Thoracic aorta (tissue), 2 donors: ENCODE measurements around the gene C13orf42. TPM values are rescaled to one million over a fixed set of nuclear protein-coding genes. Genes with fewer than 3 reads are reported as not detected.

Experiments used
- ATAC-seq: fragments of 150-250 bp; one replicate; pipeline ENCODE4 v1.8.0; 2017; ENCODE audit warnings: low read depth; ENCODE audit not compliant: insufficient number of reproducible peaks, low FRiP score
- DNase-seq: peaks from one replicate; pipeline ENCODE4 v3.0.0-alpha.2; 2020; ENCODE audit warnings: low spot score
- H3K27ac ChIP-seq, 2 donors: fragments of 200-600 bp; sonication (generic); 1 replicate in 1 of 2; 2 replicates in 1 of 2; pipeline ENCODE4 v1.5.1; 2016; ENCODE audit warnings: mild to moderate bottlenecking in 2 of 2, moderate library complexity in 2 of 2
- H3K27me3 ChIP-seq: fragments of 200-600 bp; sonication (generic); replicated peaks from 2 replicates; pipeline ENCODE4 v1.6.0; 2016; ENCODE audit warnings: mild to moderate bottlenecking; ENCODE audit not compliant: insufficient read depth
- H3K36me3 ChIP-seq: fragments of 200-600 bp; sonication (generic); one replicate; pipeline ENCODE4 v1.5.1; 2016
- H3K4me1 ChIP-seq, 2 donors: fragments of 200-600 bp; sonication (generic); 1 replicate in 1 of 2; 2 replicates in 1 of 2; pipeline versions ENCODE4 v1.5.1 to v1.6.0; 2016; ENCODE audit warnings: low read depth in 2 of 2, mild to moderate bottlenecking in 1 of 2; ENCODE audit not compliant: control insufficient read depth in 1 of 2
- H3K4me3 ChIP-seq: fragments of 200-600 bp; sonication (generic); 2 replicates; pipeline ENCODE4 v1.5.1; 2016; ENCODE audit warnings: mild to moderate bottlenecking
- H3K9me3 ChIP-seq: fragments of 200-600 bp; sonication (generic); 2 replicates; pipeline ENCODE4 v1.5.1; 2016
- CTCF ChIP-seq: fragments of 200-600 bp; sonication (generic); IDR thresholded peaks from one replicate; pipeline ENCODE4 v1.5.1; 2019; ENCODE audit warnings: antibody characterized with exemption
- total RNA-seq, 2 donors: library from RNA; depleted of rRNA; stranded (reverse); fragments of >200 nt; gene quantifications; one replicate each; pipeline versions ENCODE4 v1.1.0 to v1.2.3, GENCODE V29; 2016

C13orf42 gene
- total RNA-seq, 2 donors from 2014 or later, result not detected

- TF ChIP-seq CTCF, result no peak
- no peak overlapping the region for H3K4me3 ChIP-seq
- no peak for DNase-seq
- H3K9me3 ChIP-seq, result no peaks in the 10 kb centered on the region
- no peak for ATAC-seq
- H3K4me1 ChIP-seq, result peaks cover 0 to 5% of the 10 kb centered on the region in 2 donors
- H3K27me3 ChIP-seq, result no peaks in the 10 kb centered on the region
- no peak overlapping the region for H3K27ac ChIP-seq
- H3K36me3 ChIP-seq, result no peaks in the 10 kb centered on the region
Observed at GRCh38 chr13:51047434-51048165, 63.5 kb downstream of the C13orf42 start.

GRCh38 chr13:51045451-51045850 is 65.6 kb downstream of the C13orf42 start:
- Histone ChIP-seq H3K4me1 (no peaks in the 10 kb centered on the region), H3K36me3 (no peaks in the 10 kb centered on the region), H3K4me3 (no peak overlapping the region), H3K27ac (no peak overlapping the region), H3K27me3 (no peaks in the 10 kb centered on the region), H3K9me3 (no peaks in the 10 kb centered on the region)
- no peak for ATAC-seq
- DNase-seq, result no peak
- TF ChIP-seq CTCF, result no peak

- DNase-seq, result no peak
Observed at GRCh38 chr13:51044023-51044665, 66.9 kb downstream of the C13orf42 start.

GRCh38 chr13:51043310-51043709 is 67.8 kb downstream of the C13orf42 start:
- no peak for TF ChIP-seq CTCF
- no peak overlapping the region for H3K4me3 ChIP-seq
- no peak overlapping the region for H3K27ac ChIP-seq
- H3K36me3 ChIP-seq, result no peaks in the 10 kb centered on the region
- H3K27me3 ChIP-seq, result no peaks in the 10 kb centered on the region
- DNase-seq (no peak), ATAC-seq (no peak)
- H3K9me3 ChIP-seq, result no peaks in the 10 kb centered on the region
- no peaks in the 10 kb centered on the region for H3K4me1 ChIP-seq

More at GRCh38 chr13:51044023-51044665, 66.9 kb downstream of the C13orf42 start:
- Histone ChIP-seq H3K4me3 (no peak overlapping the region), H3K36me3 (no peaks in the 10 kb centered on the region), H3K4me1 (no peaks in the 10 kb centered on the region), H3K27ac (no peak overlapping the region), H3K27me3 (no peaks in the 10 kb centered on the region), H3K9me3 (no peaks in the 10 kb centered on the region)
- no peak for TF ChIP-seq CTCF
- no peak for ATAC-seq

GRCh38 chr13:51041710-51042109 is 69.4 kb downstream of the C13orf42 start:
- no peak for ATAC-seq
- Histone ChIP-seq H3K4me1 (no peaks in the 10 kb centered on the region), H3K4me3 (no peak overlapping the region), H3K27me3 (no peaks in the 10 kb centered on the region), H3K27ac (no peak overlapping the region), H3K9me3 (no peaks in the 10 kb centered on the region), H3K36me3 (no peaks in the 10 kb centered on the region)
- no peak for TF ChIP-seq CTCF
- DNase-seq, result no peak
